ENCODE data around the gene YKT6. TPM values are rescaled to one million over a fixed set of nuclear protein-coding genes. Genes with fewer than 3 reads are reported as not detected.

The YKT6 gene
- polyA plus RNA-seq, 1 donor (not counting 4 experiments of a cell fraction or from before 2014, with no cell fraction given): 148 TPM

DNA sequence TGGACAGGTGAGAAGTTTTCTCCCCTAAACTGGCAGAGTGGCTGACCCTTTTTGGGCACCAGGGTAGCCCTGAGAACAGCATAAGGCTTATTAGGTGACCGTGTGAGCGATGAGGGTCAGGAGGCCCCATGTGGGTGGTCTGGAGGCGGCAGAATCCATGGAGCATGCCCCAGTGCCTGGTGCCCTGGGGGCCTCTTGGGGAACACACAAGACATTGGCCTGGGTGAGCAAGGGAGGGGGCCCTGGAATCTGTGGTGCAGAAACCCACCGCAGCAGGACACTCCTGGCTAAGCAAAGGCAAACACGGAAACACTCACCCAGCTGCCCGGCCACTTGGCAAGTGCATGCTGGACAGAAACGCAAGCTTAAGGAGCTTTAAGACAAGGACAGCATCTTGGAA lies 29.5 kb downstream of the YKT6 start:
- H4K20me1 ChIP-seq (ENCODE audit: control insufficient read depth, extremely low read depth, insufficient read depth, low read length): no peaks in the 10 kb centered on the region
- FAIRE-seq (no peak), DNase-seq (ENCODE audit: low read depth, low spot score) (no peak)
- no peaks in the 10 kb centered on the region for H3K9me1 ChIP-seq (ENCODE audit: control insufficient read depth, extremely low read depth, insufficient read depth, low read length)
- no peaks in the 10 kb centered on the region for H3K27me3 ChIP-seq (ENCODE audit: control insufficient read depth, extremely low read depth, insufficient read depth, low read length)
- no peak overlapping the region for H3K27ac ChIP-seq (ENCODE audit: control insufficient read depth, insufficient read depth, low read length)
- dilution Hi-C loops (cut with MboI; ENCODE audit: extremely low pct_ligation_motif_present, low sequenced_read_pairs): no loop called here
- no peak overlapping the region for H3K9ac ChIP-seq (ENCODE audit: control insufficient read depth, extremely low read depth, insufficient read depth, low read length)
- no peaks in the 10 kb centered on the region for H3K36me3 ChIP-seq (ENCODE audit: control insufficient read depth in 2 of 2, extremely low read depth in 1 of 2, insufficient read depth in 2 of 2, low read length in 2 of 2)
- H3K9me3 ChIP-seq (ENCODE audit: control insufficient read depth, low read depth, low read length): no peaks in the 10 kb centered on the region
- TF ChIP-seq, protein P1, sequence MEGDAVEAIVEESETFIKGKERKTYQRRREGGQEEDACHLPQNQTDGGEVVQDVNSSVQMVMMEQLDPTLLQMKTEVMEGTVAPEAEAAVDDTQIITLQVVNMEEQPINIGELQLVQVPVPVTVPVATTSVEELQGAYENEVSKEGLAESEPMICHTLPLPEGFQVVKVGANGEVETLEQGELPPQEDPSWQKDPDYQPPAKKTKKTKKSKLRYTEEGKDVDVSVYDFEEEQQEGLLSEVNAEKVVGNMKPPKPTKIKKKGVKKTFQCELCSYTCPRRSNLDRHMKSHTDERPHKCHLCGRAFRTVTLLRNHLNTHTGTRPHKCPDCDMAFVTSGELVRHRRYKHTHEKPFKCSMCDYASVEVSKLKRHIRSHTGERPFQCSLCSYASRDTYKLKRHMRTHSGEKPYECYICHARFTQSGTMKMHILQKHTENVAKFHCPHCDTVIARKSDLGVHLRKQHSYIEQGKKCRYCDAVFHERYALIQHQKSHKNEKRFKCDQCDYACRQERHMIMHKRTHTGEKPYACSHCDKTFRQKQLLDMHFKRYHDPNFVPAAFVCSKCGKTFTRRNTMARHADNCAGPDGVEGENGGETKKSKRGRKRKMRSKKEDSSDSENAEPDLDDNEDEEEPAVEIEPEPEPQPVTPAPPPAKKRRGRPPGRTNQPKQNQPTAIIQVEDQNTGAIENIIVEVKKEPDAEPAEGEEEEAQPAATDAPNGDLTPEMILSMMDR (optimal IDR thresholded peaks at IDR 0.05 in 1 of 3, IDR thresholded peaks at IDR 0.05 in 1 of 3, conservative IDR thresholded peaks at IDR 0.05 in 1 of 3; ENCODE audit: extremely low read depth in 1 of 3, insufficient read depth in 2 of 3, low read length in 3 of 3): no peak
- no peak overlapping the region for H3K4me3 ChIP-seq (ENCODE audit: control insufficient read depth in 2 of 3, extremely low read depth in 1 of 3, insufficient read depth in 2 of 3, low read depth in 1 of 3, low read length in 3 of 3)
- H2AFZ ChIP-seq (ENCODE audit: control insufficient read depth, low read length): no peak overlapping the region
- no peaks in the 10 kb centered on the region for H3K79me2 ChIP-seq (ENCODE audit: control insufficient read depth, insufficient read depth, low read length)
- no peaks in the 10 kb centered on the region for H3K4me1 ChIP-seq (ENCODE audit: control insufficient read depth, extremely low read depth, insufficient read depth, low read length)
- H3K4me2 ChIP-seq (ENCODE audit: control insufficient read depth, extremely low read depth, insufficient read depth, low read depth, low read length): no peak overlapping the region

DNA sequence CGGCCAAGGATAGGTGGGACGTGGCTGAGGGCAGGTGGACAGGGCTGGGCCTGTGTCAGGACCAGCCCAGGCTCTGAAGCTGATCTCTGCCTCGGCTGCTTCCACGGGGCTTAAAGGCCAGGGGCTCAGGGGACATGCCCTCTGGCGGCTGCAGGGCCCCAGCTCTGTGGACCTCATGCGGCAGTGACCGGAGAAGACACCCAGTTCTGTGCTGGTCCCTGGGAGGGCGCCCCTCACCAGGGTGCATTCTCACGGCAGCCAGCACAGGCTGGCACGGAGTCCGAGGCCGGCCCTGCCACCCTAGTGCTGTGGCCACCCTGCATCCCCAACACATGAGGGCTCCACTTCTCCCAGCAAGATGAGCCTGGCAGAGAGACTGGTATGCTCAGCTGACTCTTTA lies 30.3 kb downstream of the YKT6 start:
- no peak overlapping the region for H2AFZ ChIP-seq (ENCODE audit: control insufficient read depth, low read length)
- DNase-seq (ENCODE audit: low read depth, low spot score) (no peak), FAIRE-seq (no peak)
- no peaks in the 10 kb centered on the region for H3K4me1 ChIP-seq (ENCODE audit: control insufficient read depth, extremely low read depth, insufficient read depth, low read length)
- no peak overlapping the region for H3K9ac ChIP-seq (ENCODE audit: control insufficient read depth, extremely low read depth, insufficient read depth, low read length)
- no peaks in the 10 kb centered on the region for H3K9me1 ChIP-seq (ENCODE audit: control insufficient read depth, extremely low read depth, insufficient read depth, low read length)
- H3K4me3 ChIP-seq (ENCODE audit: control insufficient read depth in 2 of 3, extremely low read depth in 1 of 3, insufficient read depth in 2 of 3, low read depth in 1 of 3, low read length in 3 of 3): no peak overlapping the region
- H3K9me3 ChIP-seq (ENCODE audit: control insufficient read depth, low read depth, low read length): no peaks in the 10 kb centered on the region
- H3K27ac ChIP-seq (ENCODE audit: control insufficient read depth, insufficient read depth, low read length): no peak overlapping the region
- TF ChIP-seq, protein P1 (optimal IDR thresholded peaks at IDR 0.05 in 1 of 3, IDR thresholded peaks at IDR 0.05 in 1 of 3, conservative IDR thresholded peaks at IDR 0.05 in 1 of 3; ENCODE audit: extremely low read depth in 1 of 3, insufficient read depth in 2 of 3, low read length in 3 of 3): no peak
- TF ChIP-seq EZH2 (IDR thresholded peaks at IDR 0.05; ENCODE audit: low read length): no peak
- H3K4me2 ChIP-seq (ENCODE audit: control insufficient read depth, extremely low read depth, insufficient read depth, low read depth, low read length): no peak overlapping the region
- H4K20me1 ChIP-seq (ENCODE audit: control insufficient read depth, extremely low read depth, insufficient read depth, low read length): no peaks in the 10 kb centered on the region
- H3K27me3 ChIP-seq (ENCODE audit: control insufficient read depth, extremely low read depth, insufficient read depth, low read length): no peaks in the 10 kb centered on the region
- dilution Hi-C loops (cut with MboI; ENCODE audit: extremely low pct_ligation_motif_present, low sequenced_read_pairs): no loop called here
- H3K79me2 ChIP-seq (ENCODE audit: control insufficient read depth, insufficient read depth, low read length): no peaks in the 10 kb centered on the region
- no peaks in the 10 kb centered on the region for H3K36me3 ChIP-seq (ENCODE audit: control insufficient read depth in 2 of 2, extremely low read depth in 1 of 2, insufficient read depth in 2 of 2, low read length in 2 of 2)

All from keratinocyte (primary cell).